Progenitor cell of endocrine pancreas (in vitro differentiated cells): Measurements from ENCODE around the gene PRSS33. TPM values are rescaled to one million over a fixed set of nuclear protein-coding genes. Genes with fewer than 3 reads are reported as not detected.

ENCODE experiments used
- DNase-seq: peaks from one replicate; pipeline ENCODE4 v3.0.0; 2021; ENCODE audit warnings: low spot score; ENCODE audit not compliant: unreplicated experiment
- H3K27ac Mint-ChIP-seq: 2 replicates; pipeline ENCODE4 v1.8.0; 2021; ENCODE audit warnings: mild to moderate bottlenecking, moderate library complexity, mixed read lengths
- H3K27me3 Mint-ChIP-seq: 2 replicates; pipeline ENCODE4 v1.8.0; 2021; ENCODE audit warnings: mixed read lengths
- H3K36me3 Mint-ChIP-seq: 2 replicates; pipeline ENCODE4 v1.8.0; 2022; ENCODE audit warnings: mixed read lengths; ENCODE audit not compliant: insufficient read depth
- H3K4me1 Mint-ChIP-seq: 2 replicates; pipeline ENCODE4 v1.8.0; 2021; ENCODE audit warnings: low read depth, mixed read lengths
- H3K4me3 Mint-ChIP-seq: 2 replicates; pipeline ENCODE4 v1.8.0; 2021; ENCODE audit warnings: low read depth, mild to moderate bottlenecking, moderate library complexity, mixed read lengths
- H3K9me3 Mint-ChIP-seq: 2 replicates; pipeline ENCODE4 v1.8.0; 2021; ENCODE audit warnings: low read depth, mixed read lengths
- CTCF ChIP-seq: fragments of 200-600 bp; sonication (generic); IDR thresholded peaks from one replicate; pipeline ENCODE4 v1.5.0; 2021; ENCODE audit warnings: antibody characterized with exemption, mild to moderate bottlenecking; ENCODE audit not compliant: unreplicated experiment
- total RNA-seq: library from RNA; stranded (reverse); gene quantifications from 2 replicates; pipeline ENCODE4 v1.2.1, GENCODE V29; 2021

Gene PRSS33
- total RNA-seq, 1 donor from 2014 or later: 0.31 TPM

- H3K4me1 Mint-ChIP-seq: no peaks in the 10 kb centered on the region
- no peak for DNase-seq
- no peak for TF ChIP-seq CTCF
- H3K4me3 Mint-ChIP-seq: no peak overlapping the region
- no peaks in the 10 kb centered on the region for H3K36me3 Mint-ChIP-seq
- peaks cover 5% of the 10 kb centered on the region for H3K9me3 Mint-ChIP-seq
- peaks cover 24% of the 10 kb centered on the region for H3K27me3 Mint-ChIP-seq
- H3K27ac Mint-ChIP-seq: no peak overlapping the region
Observed at GRCh38 chr16:2810651-2811050, 23.3 kb upstream of the PRSS33 start.

GRCh38 chr16:2809149-2809760 lies 21.9 kb upstream of the PRSS33 start:
- Mint-ChIP-seq H3K4me1 (no peaks in the 10 kb centered on the region), H3K27ac (no peak overlapping the region)
- no peak for DNase-seq

GRCh38 chr16:2808181-2808580 lies 20.8 kb upstream of the PRSS33 start:
- no peak for TF ChIP-seq CTCF
- H3K4me1 Mint-ChIP-seq: no peaks in the 10 kb centered on the region
- DNase-seq: no peak
- H3K9me3 Mint-ChIP-seq: peaks cover 18% of the 10 kb centered on the region
- no peak overlapping the region for H3K4me3 Mint-ChIP-seq
- H3K36me3 Mint-ChIP-seq: peaks cover 2% of the 10 kb centered on the region
- H3K27ac Mint-ChIP-seq: no peak overlapping the region
- H3K27me3 Mint-ChIP-seq: peaks cover 29% of the 10 kb centered on the region

More at GRCh38 chr16:2809149-2809760, 21.9 kb upstream of the PRSS33 start:
- Mint-ChIP-seq H3K4me3 (no peak overlapping the region), H3K9me3 (peaks cover 7% of the 10 kb centered on the region), H3K27me3 (peaks cover 29% of the 10 kb centered on the region), H3K36me3 (no peaks in the 10 kb centered on the region)
- no peak for TF ChIP-seq CTCF

DNA sequence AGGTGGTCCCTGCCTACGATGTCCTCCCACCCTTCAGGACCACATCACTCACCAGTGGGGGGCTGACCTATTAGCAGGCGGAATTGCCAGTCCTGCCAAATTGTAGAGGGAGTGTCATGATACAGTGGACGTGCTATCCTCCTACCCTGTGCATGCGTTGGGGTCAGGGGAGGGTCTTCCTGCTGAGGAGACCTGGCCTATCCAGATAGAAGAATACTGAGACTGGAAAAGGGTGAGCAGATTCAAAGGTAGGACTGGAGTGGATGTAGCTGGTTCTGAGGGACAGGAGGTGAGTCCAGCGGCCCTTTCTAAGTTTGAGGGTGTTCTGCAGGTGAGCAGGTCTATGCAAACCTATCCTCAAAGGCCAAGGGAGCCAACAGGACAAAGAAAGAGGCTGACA lies 18.9 kb upstream of the PRSS33 start:
- Mint-ChIP-seq H3K36me3 (peaks cover 3% of the 10 kb centered on the region), H3K4me1 (no peaks in the 10 kb centered on the region), H3K27ac (no peak overlapping the region), H3K9me3 (peaks cover 21% of the 10 kb centered on the region), H3K4me3 (no peak overlapping the region), H3K27me3 (peaks cover 23% of the 10 kb centered on the region)
- DNase-seq: no peak
- no peak for TF ChIP-seq CTCF

- no peak overlapping the region for H3K4me3 Mint-ChIP-seq
- H3K27ac Mint-ChIP-seq: no peak overlapping the region
- H3K27me3 Mint-ChIP-seq: peaks cover 15% of the 10 kb centered on the region
- H3K36me3 Mint-ChIP-seq: peaks cover 3% of the 10 kb centered on the region
- DNase-seq: no peak
- no peak for TF ChIP-seq CTCF
- H3K4me1 Mint-ChIP-seq: peaks cover 4% of the 10 kb centered on the region
- peaks cover 21% of the 10 kb centered on the region for H3K9me3 Mint-ChIP-seq
Observed at GRCh38 chr16:2804728-2805127, 17.4 kb upstream of the PRSS33 start.
